ENCODE measurements around the gene PHAF1.

The PHAF1 gene

GRCh38 chr16:67197704-67198103 is 88.0 kb downstream of the PHAF1 start:
- no peaks in the 10 kb centered on the region for H3K27me3 ChIP-seq (ENCODE audit: control insufficient read depth in 1 of 2, insufficient read depth in 2 of 2, low read length in 2 of 2)
- no peak overlapping the region for H3K27ac ChIP-seq (ENCODE audit: low read length)
- H3K36me3 ChIP-seq (ENCODE audit: control insufficient read depth in 2 of 2, insufficient read depth in 2 of 2, low read length in 2 of 2) = peaks cover 40 to 43% of the 10 kb centered on the region in 2 donors
- H3K4me3 ChIP-seq (ENCODE audit: low read length in 2 of 2) = no peak overlapping the region
- H3K4me1 ChIP-seq (ENCODE audit: control insufficient read depth, insufficient read depth, low read length) = peaks cover 26% of the 10 kb centered on the region
- no peaks in the 10 kb centered on the region for H3K9me3 ChIP-seq (ENCODE audit: control insufficient read depth in 2 of 2, low read length in 2 of 2)
- H3K9ac ChIP-seq (ENCODE audit: low read length in 2 of 2) = no peak overlapping the region
